BJ (cell line): ENCODE results near the gene STOX2. TPM values are rescaled to one million over a fixed set of nuclear protein-coding genes. Genes with fewer than 3 reads are reported as not detected.

Experiments used
- CTCF ChIA-PET: fragments of 350-600 bp; formaldehyde crosslinking; extraction: SDS; loops from one replicate; lab custom pipeline; 2021; ENCODE audit warnings: antibody characterized with exemption, inconsistent platforms; lab: Yijun Ruan, JAX
- POLR2A ChIA-PET: fragments of 300-600 bp; sonication (Branson Sonifier 250); formaldehyde crosslinking; extraction: SDS; loops from one replicate; lab custom pipeline; 2021; ENCODE audit warnings: antibody characterized with exemption; lab: Charles Lee
- DNase-seq: peaks from one replicate; pipeline ENCODE4 v3.0.0-alpha.2; 2011; ENCODE audit warnings: low read depth
- H3K27me3 ChIP-seq: 2 replicates; pipeline ENCODE4 v1.6.0; 2011; ENCODE audit warnings: low read length; ENCODE audit not compliant: control insufficient read depth, insufficient read depth
- H3K36me3 ChIP-seq: 2 replicates; pipeline ENCODE4 v1.5.1; 2011; ENCODE audit warnings: low read length; ENCODE audit not compliant: control insufficient read depth, insufficient read depth
- H3K4me3 ChIP-seq: 2 replicates; pipeline ENCODE4 v1.5.1; 2011; ENCODE audit warnings: low read depth, mild to moderate bottlenecking, control low read depth, low read length
- polyA plus RNA-seq: library from polyadenylated mRNA; depleted of rRNA; stranded (reverse); fragments of >200 nt; gene quantifications from 2 replicates; pipeline ENCODE4 v1.2.3, GENCODE V29; 2011
- TF ChIP-seq, protein P1 (sequence below): IDR thresholded peaks from 2 replicates; pipeline ENCODE4 v1.5.1; 2011; ENCODE audit warnings: low read depth, mild to moderate bottlenecking, control low read depth, inconsistent platforms, low read length, moderate library complexity; ENCODE audit not compliant: insufficient read depth

STOX2 gene
- polyA plus RNA-seq, 1 experiment = 0.27 TPM

DNA sequence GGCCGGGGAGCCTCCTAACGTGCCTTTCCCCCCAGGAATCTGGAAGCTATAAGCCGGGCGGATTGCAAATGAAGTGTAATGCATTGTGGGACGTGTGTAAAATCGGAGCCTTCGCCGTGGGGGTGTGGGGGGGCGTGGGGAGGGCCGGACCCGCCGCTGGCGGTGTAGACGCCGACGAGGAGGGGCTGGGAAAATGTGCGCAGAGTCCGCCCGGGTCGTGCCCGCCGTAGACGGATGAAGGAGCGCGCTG is 1.3 kb downstream of the STOX2 start:
- H3K27me3 ChIP-seq = peaks cover 21% of the 10 kb centered on the region
- POLR2A ChIA-PET = no interaction called here
- no peak for DNase-seq

DNA sequence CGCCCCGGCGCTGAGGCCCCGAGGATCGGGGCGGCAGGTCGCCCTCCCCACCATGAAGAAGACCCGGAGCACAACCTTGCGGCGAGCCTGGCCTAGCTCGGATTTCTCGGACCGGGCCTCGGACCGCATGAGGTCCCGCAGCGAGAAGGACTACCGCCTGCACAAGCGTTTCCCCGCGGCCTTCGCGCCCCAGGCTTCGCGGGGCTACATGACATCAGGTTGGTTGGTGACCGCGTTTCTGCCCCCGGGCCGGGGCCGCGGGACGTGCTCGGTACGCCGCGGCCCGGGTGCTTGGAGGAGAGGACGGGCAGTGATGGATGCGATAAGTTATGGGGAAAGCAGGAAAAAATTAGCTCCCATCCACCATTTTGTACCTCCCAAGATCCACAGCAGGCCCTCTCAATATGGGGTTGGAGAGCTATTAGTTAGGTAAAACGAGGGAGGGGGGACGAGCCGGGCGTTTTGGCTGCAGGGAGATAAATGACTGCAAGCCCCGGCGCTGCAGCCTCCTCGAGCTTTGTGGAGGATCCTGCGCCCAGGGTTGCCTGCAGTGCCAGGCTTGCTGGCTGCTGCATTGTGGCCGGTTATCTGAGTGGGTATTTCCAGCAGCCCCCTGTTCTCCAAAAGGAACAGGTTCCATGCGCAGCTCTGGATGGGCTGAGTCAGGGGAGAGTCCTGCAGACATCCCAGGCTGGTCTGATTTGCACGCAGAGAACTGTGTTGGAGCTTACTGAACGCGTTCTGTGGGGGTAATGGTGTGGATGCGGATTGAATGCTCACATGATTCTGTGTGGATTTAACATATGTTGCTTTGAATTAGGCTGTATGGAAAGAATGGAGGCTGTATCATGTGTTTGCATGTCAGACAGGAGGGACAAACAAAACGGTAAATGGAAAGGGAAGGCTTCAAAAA is 1.9 kb downstream of the STOX2 start:
- no peak for DNase-seq
- Histone ChIP-seq H3K36me3 (no peaks in the 10 kb centered on the region), H3K27me3 (peaks cover 21% of the 10 kb centered on the region), H3K4me3 (no peak overlapping the region)
- TF ChIP-seq, protein P1, sequence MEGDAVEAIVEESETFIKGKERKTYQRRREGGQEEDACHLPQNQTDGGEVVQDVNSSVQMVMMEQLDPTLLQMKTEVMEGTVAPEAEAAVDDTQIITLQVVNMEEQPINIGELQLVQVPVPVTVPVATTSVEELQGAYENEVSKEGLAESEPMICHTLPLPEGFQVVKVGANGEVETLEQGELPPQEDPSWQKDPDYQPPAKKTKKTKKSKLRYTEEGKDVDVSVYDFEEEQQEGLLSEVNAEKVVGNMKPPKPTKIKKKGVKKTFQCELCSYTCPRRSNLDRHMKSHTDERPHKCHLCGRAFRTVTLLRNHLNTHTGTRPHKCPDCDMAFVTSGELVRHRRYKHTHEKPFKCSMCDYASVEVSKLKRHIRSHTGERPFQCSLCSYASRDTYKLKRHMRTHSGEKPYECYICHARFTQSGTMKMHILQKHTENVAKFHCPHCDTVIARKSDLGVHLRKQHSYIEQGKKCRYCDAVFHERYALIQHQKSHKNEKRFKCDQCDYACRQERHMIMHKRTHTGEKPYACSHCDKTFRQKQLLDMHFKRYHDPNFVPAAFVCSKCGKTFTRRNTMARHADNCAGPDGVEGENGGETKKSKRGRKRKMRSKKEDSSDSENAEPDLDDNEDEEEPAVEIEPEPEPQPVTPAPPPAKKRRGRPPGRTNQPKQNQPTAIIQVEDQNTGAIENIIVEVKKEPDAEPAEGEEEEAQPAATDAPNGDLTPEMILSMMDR = no peak
- ChIA-PET CTCF (interaction anchor here (0.5 kb wide), 1 partner anchor 257 kb away, joined by 3 read pairs; no protein-coding TSS in a partner anchor), POLR2A (no interaction called here)

More for the DNA sequence above, 1.3 kb downstream of the STOX2 start:
- H3K36me3 ChIP-seq = no peaks in the 10 kb centered on the region
- H3K4me3 ChIP-seq = no peak overlapping the region
- CTCF ChIA-PET = no interaction called here
- TF ChIP-seq, protein P1 = no peak

DNA sequence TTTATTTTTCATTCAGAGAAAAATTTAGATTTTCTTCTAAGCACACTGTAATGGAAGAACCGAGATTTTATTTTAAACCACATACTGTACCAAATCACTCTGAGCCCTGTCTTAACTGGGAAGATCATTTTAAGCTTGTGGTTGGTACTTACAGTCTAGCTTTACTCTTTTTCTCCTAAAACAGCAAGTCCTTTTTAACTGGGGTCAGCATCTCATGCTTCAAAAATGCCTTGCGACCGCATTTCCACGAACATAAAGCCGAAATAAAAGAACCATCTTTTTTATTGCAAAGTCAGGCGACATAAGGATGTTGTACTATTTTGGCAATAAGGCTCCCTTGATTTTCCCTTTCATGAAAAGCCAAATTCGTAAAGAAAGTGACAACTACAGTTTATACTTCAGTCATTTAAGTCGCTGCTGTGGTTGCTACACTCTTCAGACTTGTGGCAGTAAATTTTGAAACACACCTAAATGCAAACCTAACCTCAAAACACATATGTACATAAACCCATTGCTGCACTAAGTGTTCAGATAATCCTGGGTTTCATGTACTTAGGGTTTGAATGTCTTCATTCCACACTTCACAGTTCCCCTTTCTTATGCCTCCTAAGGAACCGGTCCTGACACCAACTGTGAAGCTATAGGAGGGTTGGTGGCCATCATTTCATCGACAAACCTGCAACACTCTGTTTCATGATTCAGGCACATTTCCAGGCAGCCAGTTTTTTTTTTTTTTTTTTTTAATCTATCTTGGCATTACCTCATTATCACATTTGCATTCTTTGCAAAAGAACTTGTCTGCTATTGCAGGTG is 3.0 kb downstream of the STOX2 start:
- peaks cover 21% of the 10 kb centered on the region for H3K27me3 ChIP-seq
- POLR2A ChIA-PET = no interaction called here

DNA sequence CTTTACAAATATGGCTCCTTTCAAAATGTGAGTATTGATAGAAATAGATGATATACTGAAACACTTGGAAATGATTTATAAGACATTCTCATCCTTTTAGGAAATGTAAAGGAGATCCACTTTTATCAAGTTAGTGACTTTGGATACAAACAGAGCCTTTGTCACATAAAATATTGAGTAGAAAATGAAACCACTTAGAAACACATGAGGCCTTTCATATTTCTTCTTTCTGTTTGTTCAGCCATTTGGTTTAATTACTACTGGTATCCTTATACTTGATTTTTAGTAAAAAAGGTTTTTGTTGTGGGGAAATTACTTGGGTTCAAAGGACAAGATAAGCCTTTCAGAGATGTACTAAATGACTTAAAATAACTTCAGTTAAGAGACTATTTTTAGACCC is 4.1 kb downstream of the STOX2 start:
- Histone ChIP-seq H3K4me3 (no peak overlapping the region), H3K27me3 (peaks cover 21% of the 10 kb centered on the region), H3K36me3 (no peaks in the 10 kb centered on the region)
- TF ChIP-seq, protein P1 = no peak
- ChIA-PET CTCF (no interaction called here), POLR2A (no interaction called here)
- no peak for DNase-seq

More for the DNA sequence above, 3.0 kb downstream of the STOX2 start:
- Histone ChIP-seq H3K36me3 (no peaks in the 10 kb centered on the region), H3K4me3 (no peak overlapping the region)
- TF ChIP-seq, protein P1 = no peak
- CTCF ChIA-PET = no interaction called here
- DNase-seq = no peak

DNA sequence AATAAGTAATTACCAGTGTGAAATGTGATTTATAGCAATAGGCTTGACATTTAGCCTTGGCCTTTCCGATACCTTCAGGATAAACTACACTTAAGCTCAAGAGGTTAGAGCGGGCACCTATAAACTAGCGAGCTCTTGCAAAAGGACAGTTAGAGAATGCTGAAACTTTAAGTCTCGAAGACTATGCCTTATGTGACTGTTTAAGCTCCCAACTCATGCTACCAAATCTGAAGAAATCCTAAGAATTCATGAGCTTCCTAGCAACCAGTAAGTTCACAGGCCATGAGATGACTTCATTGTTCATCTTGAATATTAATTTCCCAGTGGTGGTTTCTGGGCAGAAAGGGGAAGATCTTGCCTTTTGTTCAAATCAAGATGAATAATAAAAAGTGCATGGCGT is 4.7 kb downstream of the STOX2 start:
- CTCF ChIA-PET = no interaction called here
- POLR2A ChIA-PET = no interaction called here
- H3K36me3 ChIP-seq = no peaks in the 10 kb centered on the region
- H3K27me3 ChIP-seq = peaks cover 21% of the 10 kb centered on the region
- no peak for DNase-seq
- H3K4me3 ChIP-seq = no peak overlapping the region
- TF ChIP-seq, protein P1 = no peak
